Stimulated activated CD4-positive, alpha-beta T cell treated with anti-CD3 and anti-CD28 coated beads, TNF-alpha, amount 100 ng/mL, for 1 hour (primary cell): ENCODE measurements around the gene LPCAT1.
"Not testable (repeated sequence)": the region's sequence is repeated elsewhere in the genome, so short reads cannot be mapped to it uniquely, and the experiment has no call there.

Source experiments
- DNase-seq, 3 donors: peaks; one replicate each; pipeline ENCODE4 v3.0.0-alpha.2; 2020; ENCODE audit warnings: low read depth in 3 of 3, low spot score in 1 of 3

The LPCAT1 gene

DNA sequence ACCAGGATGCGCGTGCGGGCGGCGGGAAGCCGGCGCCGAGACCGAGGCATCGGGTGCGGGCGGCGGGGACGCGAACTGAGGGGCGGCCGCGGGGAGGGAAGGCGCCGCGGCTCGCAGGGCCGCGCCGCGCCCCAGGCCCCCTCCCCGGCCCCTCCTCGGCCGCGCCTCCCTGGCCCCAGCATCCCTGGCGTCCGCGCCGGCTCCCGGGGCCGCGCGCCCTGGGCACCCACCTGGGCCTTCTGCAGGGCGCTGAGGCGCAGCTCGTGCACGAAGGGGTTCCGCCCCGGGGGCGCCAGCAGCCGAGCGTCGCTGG, 324 bp downstream of the LPCAT1 start:
- DNase-seq = no peak

DNA sequence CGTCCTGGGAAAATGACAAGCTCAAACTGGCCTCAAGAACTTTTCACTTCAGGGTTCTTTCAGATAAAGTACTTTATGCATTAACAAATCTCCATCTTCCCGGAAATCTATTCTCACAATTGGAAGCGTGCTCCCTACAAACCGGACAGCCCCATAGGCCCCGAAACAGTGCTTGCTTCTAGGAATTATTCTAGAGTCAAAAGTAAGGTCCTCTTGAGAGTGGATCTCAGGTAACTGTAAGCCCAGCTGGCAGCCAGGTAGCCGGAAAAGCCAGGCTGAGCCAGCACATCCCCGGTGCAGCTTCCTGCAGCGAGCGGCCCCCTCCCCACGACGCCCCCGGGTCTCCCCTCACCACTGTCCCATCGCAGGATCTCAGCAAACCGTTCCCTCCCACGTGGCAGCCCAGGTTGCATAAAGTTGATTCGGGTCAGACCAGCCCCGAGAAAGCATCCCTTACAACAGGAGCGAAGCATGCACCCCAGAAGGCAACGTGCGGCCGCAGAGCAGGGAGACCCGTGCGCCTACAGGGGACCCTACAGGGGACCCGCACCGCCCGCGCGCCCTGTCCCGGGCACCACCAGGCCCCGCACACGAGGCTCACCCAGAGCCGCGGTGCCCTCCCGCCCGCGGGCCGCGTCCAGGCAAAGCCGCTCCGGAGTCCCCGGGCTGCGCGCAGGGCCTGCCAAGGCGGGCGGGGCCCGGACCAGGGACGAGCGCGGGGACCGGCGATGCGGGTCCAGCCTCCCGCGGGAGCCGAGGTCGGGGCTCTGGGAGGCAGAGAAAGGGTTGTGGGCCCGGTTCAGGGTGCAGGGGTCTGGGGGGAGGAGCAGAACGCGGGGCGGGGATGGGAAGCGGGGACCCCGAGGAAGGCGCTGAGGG, 920 bp downstream of the LPCAT1 start:
- DNase-seq = no peak

DNA sequence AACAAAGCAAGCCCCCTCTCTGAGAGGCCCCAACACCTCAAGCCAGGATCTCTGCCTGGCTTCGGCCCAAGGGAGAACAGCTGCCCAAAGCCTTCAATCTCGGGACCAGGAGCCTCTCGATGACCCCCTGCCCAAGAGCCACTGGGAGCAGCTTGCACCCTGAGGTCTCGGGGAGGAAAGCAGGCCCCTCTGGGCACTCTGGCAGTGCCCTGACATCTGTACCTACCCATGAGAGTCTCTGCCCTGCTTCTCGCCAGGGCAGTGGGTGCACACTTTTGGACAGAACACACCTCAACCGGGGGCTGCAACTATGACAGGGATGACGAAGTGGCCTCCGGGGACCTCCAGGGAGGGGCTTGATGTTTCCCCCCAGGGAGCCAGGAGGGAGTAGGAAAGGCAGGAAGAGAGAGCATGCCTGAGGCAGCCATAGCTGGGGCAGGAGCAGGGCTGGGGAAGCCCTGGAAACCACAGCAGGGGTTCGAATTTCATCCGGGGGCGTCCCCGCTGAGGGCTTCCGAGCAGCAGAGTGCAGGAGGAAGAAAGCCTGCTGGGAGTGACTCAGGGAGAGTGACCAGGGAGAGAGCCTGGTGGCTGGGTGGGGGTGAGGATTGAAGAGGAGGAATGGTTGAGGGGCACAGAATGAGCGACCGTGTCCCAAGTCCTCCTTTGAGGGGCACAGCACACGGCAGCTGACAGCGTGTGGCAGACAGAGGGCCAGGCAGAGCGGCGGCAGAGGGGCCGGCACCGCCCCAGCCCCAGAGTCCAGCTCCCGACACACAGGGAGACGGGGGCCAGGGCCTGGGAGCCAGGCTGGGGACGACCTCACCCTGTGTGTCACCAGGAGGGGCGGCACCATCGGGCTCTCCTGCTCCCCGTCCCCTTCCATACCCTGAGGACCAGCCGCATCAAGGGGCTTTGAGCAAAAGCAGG, 1.8 kb downstream of the LPCAT1 start:
- no peak for DNase-seq

DNA sequence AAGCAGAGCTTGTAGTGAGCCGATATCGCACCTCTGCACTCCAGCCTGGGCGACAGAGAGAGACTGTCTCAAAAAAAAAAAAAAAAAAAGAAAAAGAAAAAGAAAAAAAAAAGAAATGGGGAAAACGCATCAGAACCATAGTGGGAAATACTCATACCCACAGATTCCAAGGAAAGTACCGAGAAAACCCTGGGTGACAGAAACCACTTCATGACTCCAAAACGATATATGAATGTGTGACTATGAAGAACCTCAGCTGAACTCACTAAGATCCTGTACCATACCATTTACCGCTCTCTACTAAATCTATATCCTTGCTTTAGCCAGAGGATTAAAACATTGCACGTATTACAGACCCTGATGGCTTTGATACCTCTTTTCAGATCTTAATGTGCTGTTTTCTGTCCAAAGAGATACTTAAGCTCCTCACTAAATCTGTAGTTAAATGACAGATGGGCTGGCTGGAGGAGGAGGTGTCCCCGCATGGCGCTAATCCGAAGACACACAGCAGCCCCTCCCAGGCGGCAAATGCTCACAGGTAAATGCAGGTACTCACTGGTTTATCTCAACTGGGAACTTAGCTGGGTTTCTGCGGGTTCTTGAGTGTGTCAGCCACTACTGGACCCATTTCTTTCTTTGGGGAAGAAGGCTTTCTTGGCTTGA, 2.8 kb downstream of the LPCAT1 start:
- no peak for DNase-seq

DNA sequence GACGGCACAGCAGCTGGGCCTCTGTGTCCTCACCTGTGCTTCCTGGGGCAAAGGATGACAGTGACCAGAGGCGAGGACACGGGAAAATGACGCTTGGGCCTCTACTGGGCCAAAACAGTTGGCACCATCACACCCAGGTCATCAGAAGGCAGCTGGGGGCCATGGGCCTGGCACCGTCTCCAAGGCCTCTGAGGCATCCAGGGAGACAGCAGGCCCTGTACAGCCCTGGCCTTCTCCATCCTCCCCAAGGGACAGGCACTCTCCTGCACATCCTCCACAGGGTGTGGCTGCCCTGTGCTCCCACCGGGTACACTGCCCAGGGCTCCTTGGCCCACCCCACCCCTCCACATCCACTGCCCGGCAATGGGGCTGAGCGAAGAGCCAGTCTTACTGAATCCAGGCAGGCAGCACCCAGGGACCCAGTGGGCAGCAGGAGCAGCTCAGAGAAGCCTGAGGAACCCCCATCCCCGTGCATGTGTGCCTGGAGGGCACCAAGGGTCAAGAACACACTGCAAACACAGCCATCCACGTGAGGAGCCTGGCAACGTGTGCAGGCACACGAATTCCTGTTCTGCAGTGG, 4.0 kb downstream of the LPCAT1 start:
- DNase-seq = no peak

DNA sequence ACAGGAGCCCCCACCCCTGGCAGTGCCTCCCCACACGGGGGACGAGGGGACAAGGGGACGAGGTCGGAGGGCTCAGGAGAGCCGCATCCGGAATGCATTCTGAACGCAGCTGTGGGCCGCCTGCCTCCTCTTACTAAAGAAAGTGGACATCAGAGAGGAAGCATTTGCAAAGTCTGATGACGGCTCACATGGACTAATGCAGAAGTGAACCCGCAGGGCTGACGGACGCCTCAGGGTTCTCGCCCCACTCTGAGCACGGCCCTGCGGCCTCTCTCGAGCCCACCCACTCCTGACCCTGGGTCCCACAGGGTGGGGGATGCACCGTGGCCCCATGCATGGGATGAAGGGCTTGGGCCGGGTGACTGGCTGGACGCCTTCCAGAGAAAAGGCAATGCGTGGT, 5.9 kb downstream of the LPCAT1 start:
- no peak for DNase-seq

DNA sequence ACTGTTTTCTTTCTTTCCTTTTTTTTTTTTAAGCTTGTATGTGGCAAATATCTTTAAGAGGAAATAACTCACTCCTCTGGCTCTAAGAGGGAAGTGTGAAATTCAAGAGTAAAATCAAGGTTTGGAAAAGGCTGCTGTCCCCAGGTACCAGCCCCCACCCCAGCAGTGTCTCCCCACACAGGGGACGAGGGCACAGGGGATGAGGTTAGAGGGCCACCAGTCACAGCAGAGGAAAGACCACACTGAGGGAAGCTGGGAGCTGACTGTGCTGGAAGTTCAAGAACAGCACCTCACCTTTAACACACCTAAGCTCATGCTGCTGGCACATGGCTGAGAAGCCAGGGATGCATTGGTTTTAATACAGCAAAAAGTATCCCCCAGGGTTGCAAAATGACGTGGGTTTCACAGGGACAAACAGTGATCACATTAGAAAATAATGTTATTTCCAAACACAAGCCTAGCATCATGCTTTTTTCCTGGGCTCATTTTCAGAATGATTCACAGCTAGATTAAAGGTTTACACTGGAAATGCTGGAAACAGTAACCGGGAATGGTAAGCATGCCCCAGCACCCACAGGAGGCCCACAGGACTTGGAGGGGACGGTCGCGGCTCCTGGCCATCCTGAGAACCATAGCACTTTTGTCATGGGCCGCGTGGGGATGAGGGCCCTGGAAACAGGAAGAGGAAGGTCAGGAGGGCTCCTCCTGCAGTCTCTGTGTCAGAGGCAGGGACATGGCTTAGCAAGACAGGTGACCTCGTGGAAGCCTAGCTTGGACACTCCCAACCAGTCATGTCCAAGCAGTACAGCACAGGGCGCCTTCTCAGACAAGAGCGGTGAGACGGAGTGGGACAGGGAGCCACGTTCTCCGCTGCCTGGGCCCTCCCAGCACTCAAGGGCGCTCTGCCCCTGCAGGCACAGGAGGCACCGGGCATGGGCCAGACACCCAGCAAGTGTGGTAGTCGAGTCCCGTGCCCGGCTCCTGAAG, 6.9 kb downstream of the LPCAT1 start:
- DNase-seq = no peak

DNA sequence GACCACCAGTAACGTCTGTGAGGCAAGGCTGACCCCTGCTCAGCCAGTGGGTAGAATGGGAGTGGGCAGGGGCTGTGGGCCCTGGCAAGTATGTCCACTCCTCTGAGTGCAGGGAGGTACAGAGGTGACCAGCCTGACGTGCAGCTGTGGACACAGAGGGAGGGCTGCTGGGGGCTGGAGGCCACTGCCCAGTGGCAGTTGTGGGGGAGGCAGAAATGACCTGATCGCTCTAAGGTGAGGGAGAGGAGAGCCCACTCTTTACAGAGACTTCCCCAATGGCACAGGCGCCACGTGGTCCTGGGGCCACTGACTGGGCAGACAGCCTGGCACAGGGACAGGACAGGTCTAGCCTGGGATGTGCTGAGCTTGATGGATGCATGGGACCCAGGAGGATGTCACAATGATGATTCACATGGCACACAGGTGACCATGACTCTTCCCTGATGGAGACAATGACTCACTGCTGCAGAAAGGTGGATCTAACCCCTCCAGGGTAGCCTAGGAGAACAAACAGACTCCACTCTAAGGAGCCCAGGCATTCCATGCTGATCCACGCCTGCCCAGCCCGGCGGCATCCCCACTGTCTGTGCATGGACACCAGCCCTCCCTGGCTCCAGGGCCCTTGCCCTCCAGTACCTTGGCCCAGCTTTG, 7.7 kb downstream of the LPCAT1 start:
- DNase-seq = no peak

DNA sequence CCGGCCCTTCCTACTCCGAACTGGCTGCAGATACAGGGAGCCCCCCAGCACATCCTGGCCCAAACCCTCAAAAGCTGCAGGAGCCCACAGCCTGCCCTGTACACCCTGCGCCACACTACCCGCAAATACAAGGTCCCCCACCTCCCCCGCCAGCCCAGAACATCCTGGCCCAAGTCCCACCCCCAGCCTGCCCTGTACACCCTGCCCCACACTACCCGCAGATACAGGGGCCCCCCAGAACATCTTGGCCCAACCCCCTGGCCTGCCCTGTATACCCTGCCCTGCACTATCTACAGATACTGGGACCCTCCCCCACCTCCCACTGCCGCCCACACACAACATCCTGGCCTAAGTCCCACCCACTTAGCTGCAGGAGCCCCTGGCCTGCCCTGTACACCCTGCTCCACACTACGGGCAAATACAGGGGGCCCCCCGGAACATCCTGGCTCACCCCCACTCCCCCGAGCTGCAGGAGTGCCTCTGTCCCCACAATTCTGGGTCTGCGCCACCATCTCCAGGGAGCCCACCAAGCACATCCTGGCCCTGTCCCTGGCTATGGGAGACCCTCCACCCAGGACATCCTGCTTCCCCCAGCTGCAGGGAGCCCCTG, 8.3 kb downstream of the LPCAT1 start:
- no peak for DNase-seq

DNA sequence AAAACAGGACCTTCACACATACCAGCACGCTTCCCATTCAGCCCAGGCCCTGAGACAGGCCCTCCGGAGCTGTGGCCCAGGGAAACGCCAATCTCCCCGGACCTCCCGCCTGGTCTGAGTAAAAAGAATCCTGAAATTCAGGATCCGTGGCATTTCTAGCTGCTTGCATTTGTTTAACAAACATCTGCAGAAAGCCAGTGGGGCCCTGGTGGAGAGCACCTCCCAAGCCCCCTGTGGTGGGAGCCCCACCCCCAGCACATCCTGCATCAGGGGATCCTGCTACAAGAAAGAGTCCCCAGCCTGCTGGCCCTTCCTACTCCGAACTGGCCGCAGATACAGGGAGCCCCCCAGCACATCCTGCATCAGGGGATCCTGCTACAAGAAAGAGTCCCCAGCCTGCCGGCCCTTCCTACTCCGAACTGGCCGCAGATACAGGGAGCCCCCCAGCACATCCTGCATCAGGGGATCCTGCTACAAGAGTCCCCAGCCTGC, 8.9 kb downstream of the LPCAT1 start:
- not testable (repeated sequence) for DNase-seq

DNA sequence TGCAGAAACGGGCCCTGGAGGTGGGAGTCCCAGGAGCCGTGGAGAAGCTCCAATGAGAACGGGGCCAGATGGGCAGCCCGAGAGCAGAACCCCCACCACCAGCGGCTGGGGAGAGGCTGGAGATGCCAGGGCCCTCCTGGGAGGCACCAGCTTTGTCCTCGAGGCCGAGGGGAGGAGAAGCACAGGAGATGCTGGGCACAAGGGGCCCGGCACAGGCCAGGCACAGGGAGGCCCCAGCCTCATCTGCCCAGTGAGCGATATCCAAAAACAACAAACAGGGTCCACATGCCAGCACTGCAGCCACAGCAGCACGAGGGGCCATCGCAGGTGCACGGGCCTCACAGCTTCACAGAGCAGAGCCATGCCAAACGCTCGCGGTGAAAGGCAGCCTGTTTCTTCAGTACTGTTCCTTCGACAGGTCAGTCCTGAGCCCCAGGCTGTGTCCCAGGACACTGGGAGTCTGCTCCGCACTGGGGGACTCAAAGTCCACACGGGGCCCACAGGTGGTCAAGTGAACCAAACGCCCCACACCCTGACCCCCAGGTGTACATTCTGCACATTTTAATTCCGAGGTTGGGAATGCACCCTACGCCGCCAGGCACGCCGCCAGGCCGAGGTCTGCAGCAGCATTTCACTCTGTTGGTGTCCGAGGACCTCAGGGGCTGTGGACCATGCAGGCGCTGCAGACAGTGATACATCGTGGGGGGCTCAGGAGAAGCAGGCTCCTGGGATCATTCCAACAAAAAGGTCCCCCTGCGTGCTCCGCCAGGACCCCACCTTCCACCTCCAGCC, 9.5 kb downstream of the LPCAT1 start:
- DNase-seq = no peak

DNA sequence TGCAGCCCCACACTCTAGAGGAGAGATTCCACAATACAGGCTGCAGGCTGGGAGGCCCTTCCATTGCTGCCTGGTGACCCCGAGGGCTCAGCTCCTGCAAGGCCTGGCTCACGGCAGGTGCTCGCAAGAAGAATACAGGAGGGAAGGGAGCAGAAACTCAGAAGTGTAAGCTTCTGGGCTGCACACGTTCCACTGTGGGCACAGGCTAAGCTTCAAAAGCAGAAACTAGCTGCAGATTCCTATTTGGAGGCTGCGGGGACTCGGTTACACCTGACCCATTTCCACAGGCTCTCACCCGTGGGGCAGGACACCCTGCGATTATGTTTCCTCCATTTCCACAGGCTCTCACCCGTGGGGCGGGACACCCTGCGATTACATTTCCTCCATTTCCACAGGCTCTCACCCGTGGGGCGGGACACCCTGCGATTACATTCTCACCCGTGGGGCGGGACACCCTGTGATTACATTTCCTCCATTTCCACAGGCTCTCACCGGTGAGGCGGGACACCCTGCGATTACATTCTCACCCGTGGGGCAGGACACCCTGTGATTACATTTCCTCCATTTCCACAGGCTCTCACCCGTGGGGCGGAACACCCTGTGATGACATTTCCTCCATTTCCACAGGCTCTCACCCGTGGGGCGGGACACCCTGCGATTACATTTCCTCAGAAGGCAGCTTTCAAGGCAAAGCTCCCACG, 10.3 kb downstream of the LPCAT1 start:
- DNase-seq = no peak

DNA sequence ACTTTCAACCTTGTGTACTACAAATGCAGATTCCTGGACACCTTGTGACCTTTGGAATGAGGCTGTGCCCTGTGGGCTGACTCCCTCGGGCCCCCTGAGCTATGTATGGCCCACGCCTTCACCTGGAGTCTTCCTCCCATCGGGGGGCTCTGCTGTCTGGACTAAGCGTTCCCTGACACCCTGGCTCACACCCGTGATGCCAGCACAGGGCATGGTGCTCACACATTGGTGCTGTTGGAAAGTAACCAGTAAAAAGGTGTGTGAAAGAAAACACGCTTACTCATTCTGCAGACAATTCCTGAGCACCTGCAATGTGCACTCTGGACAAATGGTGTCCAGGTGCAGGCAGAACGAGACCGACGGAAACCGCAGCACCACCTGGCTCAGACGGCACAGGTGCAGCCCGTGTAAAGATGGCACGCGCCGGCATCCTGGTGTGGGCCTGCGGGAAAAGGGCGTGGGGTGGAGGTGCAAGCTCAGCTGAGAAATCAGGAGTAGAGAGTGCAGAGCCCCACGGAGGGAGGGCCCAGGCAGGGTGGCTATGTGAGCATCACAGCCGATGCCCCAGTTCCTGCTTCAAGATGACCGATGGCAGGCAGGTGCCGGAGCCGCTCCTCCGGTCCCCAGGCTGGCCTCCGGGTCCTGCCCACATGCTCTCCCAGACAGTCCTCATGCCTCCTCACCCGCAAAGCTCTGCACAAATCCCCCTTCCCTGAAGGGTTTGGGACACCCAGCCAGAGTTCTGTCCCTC, 11.0 kb downstream of the LPCAT1 start:
- DNase-seq = no peak

DNA sequence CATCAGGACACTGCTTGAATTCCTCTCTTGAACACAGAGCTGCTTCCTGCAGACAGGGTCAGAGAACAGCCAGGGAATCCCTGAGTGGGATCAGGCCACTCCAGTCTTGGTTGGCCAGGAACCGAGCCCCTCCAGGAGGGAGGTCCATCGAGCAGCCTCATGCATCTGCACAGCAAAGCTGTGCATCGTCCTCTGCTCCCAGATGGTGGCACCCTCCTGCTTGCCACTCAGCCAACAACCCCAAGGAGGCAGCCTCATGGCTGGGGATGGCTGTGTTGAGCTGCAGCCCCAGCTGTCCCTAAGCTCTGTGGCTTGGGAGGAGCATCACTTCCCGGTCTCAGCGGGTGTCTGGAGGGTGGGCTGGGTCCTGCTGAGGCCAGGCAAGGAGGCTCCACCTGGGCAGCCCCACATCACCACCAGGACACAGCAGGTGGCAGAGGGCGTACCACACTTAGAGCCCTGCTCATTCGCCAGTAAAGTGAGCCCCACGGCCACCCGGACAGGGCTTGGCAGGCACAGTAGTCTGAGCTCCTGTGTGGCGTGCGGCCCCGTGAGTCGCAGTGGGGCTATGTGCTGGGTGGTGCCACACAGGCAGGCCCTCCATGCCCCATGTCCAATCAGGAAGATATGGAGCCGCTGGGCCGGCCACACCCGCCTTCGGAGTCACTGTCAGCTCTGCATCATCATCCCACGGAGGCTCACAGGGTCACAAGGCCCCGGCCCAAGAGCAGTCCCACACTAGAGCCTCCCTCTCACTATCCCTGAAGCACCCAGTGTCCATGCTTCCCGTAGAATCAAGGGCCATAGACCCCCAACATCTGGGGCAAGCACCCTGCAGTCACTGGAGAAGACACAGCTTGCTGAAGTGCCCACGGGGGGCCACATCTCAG, 11.9 kb downstream of the LPCAT1 start:
- DNase-seq = no peak

DNA sequence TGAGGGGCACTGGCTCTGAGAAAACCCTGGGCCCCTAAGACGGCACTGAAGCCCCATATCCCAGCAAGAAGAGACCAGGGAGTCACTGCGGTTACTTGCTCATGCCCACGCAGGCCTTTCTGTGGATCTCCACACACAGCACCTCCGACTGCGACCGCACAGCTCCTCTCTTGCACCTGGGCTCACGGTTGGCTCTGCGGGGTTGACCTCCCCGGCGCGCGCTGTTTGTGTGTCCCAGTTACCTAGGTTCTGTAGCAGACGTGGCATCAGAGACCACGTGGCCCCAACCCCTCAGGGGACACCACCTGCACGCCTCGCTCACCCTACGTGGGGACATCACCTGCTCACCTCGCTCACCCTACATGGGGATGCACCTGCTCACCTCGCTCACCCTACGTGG, 12.7 kb downstream of the LPCAT1 start:
- DNase-seq = no peak

DNA sequence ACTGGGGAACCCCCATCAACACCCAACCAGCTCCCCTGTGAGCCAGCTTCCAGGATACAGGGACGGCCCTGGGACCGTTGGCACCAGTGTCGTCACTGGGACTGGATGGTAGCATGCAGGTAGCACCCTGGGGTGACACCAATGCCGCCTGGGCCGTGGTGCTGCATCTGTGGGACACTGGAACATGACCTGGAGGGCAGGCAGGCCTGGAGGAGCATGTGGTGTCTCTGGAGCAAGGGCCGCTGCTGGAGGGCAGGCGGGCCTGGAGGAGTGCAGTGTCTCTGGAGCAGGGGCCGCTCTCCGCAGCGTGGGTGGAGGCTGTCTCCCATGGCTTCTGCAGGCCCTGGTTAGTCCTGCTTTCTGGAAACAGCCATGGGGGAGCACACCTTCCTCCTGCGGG, 13.1 kb downstream of the LPCAT1 start:
- DNase-seq = no peak
